Body of pancreas (tissue), 4 donors: ENCODE results near the gene AGK. TPM values are rescaled to one million over a fixed set of nuclear protein-coding genes. Genes with fewer than 3 reads are reported as not detected.

Experiments
- ATAC-seq: fragments of 150-250 bp; one replicate; pipeline ENCODE4 v1.9.1; 2016
- DNase-seq, 4 donors: peaks; one replicate each; pipeline ENCODE4 v3.0.0-alpha.2; 2019
- H3K27ac ChIP-seq, 4 donors: fragments of 200-600 bp; sonication (generic); 1 replicate in 3 of 4; 2 replicates in 1 of 4; pipeline versions ENCODE4 v1.5.1 to v1.6.1; 2016 to 2019; ENCODE audit warnings: mild to moderate bottlenecking in 1 of 4, mixed read lengths in 1 of 4, moderate library complexity in 1 of 4
- H3K27me3 ChIP-seq, 2 donors: fragments of 200-600 bp; sonication (generic); one replicate each; pipeline ENCODE4 v1.6.0; 2016; ENCODE audit warnings: mild to moderate bottlenecking in 1 of 2
- H3K36me3 ChIP-seq, 2 donors: fragments of 200-600 bp; sonication (generic); replicated peaks in 1 of 2; 2 replicates each; pipeline ENCODE4 v1.5.1; 2016; ENCODE audit warnings: low read depth in 2 of 2; ENCODE audit not compliant: insufficient read depth in 1 of 2
- H3K4me1 ChIP-seq: fragments of 200-600 bp; sonication (generic); one replicate; pipeline ENCODE4 v1.6.0; 2016
- H3K4me3 ChIP-seq, 2 donors: fragments of 200-600 bp; sonication (generic); 1 replicate in 1 of 2; 2 replicates in 1 of 2; pipeline ENCODE4 v1.5.1; 2016 to 2019
- H3K9me3 ChIP-seq, 3 donors: fragments of 200-600 bp; sonication (generic); 1 replicate in 2 of 3; 2 replicates in 1 of 3; pipeline ENCODE4 v1.5.1; 2016
- POLR2A ChIP-seq, 3 donors: fragments of 450-650 bp; IDR thresholded peaks; one replicate each; pipeline ENCODE4 v1.6.1; 2016; ENCODE audit warnings: antibody characterized with exemption in 3 of 3, mild to moderate bottlenecking in 2 of 3
- WGBS, 2 donors: methylation state at CpG; one replicate each; pipeline ENCODE4 v1.1.5; 2017; 5-methylcytosine and 5-hydroxymethylcytosine counted together
- intact Hi-C: fragments of 100-400 bp; cut with DNase I; formaldehyde crosslinking; loops from one replicate; pipeline ENCODE4 v1.15.1; 2023
- total RNA-seq, 2 donors: library from RNA; depleted of rRNA; stranded (reverse); fragments of >200 nt; gene quantifications; one replicate each; pipeline ENCODE4 v1.1.0, GENCODE V29; 2016
- TF ChIP-seq, protein P1 (sequence below), 7 experiments: fragments of 450-650 bp in 4 of 7; fragments of 200-600 bp in 3 of 7; sonication (generic) in 3 of 7; IDR thresholded peaks; one replicate each; pipeline ENCODE4 v1.5.1; 2016 to 2019; ENCODE audit warnings: antibody characterized with exemption in 7 of 7

The AGK gene
- total RNA-seq, 2 donors from 2014 or later, result 12.7 to 30.7 TPM

DNA sequence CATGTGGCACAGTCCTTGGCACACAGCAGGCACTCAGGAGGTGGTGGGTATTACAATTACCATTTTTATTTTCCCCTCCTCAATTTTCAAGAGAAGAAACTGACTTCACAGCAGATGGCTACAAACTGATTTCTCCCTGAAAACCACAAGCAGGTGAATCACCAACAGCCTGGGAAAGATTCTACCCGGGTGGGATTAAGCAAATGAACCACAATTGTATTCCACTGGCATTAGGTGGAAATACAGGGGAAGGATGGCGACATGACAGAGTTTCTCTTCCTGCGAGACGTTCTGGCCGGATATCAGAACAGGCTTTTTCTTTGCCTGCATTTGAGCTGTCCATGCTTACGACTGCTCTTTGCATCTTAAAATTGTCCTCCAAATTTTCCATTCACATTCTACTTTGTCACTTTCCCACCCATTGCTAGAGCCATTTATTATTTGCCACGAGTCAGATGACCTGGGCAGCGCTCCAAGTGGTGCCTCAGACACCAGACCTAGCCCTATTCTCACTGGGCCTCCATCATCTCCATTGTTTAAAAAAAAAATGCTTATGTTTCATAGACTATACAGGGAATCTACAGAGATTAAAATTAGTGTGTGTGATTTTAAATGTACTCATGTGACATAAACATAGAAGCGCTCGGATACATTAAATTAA is 146.1 kb downstream of the AGK start:
- Histone ChIP-seq H3K36me3 (no peaks in the 10 kb centered on the region), H3K4me3 (no peak overlapping the region), H3K27me3 (no peaks in the 10 kb centered on the region), H3K27ac (peak overlapping the region in 2 of 4 donors; percentile 19 to 43), H3K9me3 (no peaks in the 10 kb centered on the region), H3K4me1 (peaks cover 60% of the 10 kb centered on the region)
- TF ChIP-seq POLR2A (IDR thresholded peaks at IDR 0.05), result no peak
- TF ChIP-seq, protein P1, sequence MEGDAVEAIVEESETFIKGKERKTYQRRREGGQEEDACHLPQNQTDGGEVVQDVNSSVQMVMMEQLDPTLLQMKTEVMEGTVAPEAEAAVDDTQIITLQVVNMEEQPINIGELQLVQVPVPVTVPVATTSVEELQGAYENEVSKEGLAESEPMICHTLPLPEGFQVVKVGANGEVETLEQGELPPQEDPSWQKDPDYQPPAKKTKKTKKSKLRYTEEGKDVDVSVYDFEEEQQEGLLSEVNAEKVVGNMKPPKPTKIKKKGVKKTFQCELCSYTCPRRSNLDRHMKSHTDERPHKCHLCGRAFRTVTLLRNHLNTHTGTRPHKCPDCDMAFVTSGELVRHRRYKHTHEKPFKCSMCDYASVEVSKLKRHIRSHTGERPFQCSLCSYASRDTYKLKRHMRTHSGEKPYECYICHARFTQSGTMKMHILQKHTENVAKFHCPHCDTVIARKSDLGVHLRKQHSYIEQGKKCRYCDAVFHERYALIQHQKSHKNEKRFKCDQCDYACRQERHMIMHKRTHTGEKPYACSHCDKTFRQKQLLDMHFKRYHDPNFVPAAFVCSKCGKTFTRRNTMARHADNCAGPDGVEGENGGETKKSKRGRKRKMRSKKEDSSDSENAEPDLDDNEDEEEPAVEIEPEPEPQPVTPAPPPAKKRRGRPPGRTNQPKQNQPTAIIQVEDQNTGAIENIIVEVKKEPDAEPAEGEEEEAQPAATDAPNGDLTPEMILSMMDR (IDR thresholded peaks at IDR 0.05), result no peak
- 69 to 71% methylated on average over 10 of the region's 10 CpGs for WGBS, 2 donors
- intact Hi-C loops, result no loop called here
- peak in 2 of 4 donors; percentile 45 to 54 for DNase-seq
- no peak for ATAC-seq

DNA sequence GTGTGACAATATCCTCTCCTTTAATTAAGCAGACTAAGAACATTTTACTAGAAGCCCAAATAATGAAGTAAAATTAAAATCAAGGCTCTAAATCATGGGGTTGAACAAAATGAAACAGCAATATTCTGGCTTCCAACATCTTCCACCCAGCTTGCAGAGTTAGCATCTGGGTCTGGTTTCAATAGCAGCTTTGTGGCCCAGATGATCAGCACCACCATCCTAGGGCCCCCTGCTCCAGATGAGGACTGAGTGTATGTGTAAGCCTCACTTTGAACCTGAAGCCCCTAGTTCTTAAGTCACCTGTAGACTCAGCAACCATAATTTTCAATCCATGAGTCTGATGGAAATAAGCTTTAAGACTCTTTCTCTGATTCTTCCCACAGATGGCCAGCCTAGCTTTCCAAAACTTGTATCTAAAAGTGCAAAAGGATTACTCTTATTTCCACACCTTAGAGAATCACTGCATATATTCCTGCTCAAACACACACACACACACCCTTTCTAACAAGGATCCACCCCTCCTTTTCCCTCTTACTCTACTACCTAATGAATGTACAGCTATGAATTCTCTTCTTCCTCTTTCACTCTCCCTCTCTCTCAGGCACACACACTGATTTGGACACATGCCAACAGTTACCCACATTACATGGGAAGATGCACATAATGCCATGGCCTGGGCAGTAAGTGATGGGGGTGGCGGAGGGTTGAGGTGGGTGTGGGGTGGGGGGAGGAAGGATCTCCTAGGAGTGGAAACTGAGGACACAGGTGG is 147.2 kb downstream of the AGK start:
- ATAC-seq (no peak), DNase-seq (peak in 1 of 4 donors; percentile 14)
- TF ChIP-seq, protein P1 (IDR thresholded peaks at IDR 0.05), result no peak
- no peak for TF ChIP-seq POLR2A (IDR thresholded peaks at IDR 0.05)
- 85 to 89% methylated on average over 1 of the region's 1 CpG for WGBS, 2 donors
- H3K27ac ChIP-seq, result peak overlapping the region in 1 of 4 donors; percentile 2
- H3K27me3 ChIP-seq, result no peaks in the 10 kb centered on the region
- intact Hi-C loops, result no loop called here
- H3K9me3 ChIP-seq, result no peaks in the 10 kb centered on the region
- no peaks in the 10 kb centered on the region for H3K36me3 ChIP-seq
- peaks cover 68% of the 10 kb centered on the region for H3K4me1 ChIP-seq
- no peak overlapping the region for H3K4me3 ChIP-seq

DNA sequence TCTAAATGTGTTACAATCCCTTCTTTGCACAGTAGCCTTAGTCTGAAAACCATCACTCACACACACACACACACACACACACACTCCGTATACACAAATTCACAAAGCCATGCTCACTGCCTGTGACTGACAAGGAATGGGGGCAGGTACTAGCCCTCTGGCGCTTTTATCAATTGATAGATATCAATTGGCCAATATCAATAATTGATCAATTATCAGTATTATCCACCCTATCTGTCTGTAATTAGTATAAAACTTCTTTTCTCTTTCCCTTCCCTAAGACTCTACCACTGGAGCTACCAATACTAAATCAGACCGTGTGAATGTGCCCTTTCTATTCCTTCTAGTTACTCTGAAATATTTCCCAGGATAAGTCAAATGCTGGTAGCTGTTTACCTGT is 148.7 kb downstream of the AGK start:
- intact Hi-C loops, result no loop called here
- ATAC-seq (no peak), DNase-seq (no peak)
- WGBS, 2 donors, result 48% methylated on average over 3 of the region's 3 CpGs
- Histone ChIP-seq H3K27ac (no peak overlapping the region), H3K4me3 (no peak overlapping the region), H3K9me3 (no peaks in the 10 kb centered on the region), H3K27me3 (no peaks in the 10 kb centered on the region), H3K36me3 (no peaks in the 10 kb centered on the region), H3K4me1 (peaks cover 66% of the 10 kb centered on the region)
- TF ChIP-seq, protein P1 (IDR thresholded peaks at IDR 0.05), result no peak
- no peak for TF ChIP-seq POLR2A (IDR thresholded peaks at IDR 0.05)

DNA sequence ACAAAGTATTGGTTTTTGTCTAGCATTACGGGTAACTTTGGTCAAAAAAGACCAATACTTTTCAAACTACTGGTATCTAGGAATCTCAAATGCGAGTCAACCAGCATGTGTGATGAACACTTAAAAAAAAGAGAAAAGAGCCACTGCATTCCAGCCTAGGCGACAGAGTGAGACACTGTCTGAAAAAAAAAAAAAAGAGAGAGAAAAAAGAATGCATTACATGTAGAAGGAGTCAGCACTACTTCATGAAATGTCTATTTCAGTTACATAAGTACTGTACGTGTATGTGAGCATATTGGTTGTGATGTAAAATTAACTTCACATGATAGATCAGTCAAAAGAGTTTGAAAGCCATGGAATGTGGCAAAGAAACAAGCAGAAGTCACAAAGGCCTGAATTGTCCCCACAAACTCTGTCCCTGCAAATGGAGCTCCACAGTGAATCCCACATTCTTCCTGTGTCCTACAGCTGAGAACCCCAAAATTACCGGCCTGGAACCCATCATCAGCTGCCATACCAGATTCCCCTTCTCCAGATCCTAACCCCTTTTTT is 149.2 kb downstream of the AGK start:
- no peak for ATAC-seq
- no peaks in the 10 kb centered on the region for H3K27me3 ChIP-seq
- peak overlapping the region in 3 of 4 donors; percentile 80 to 87 (median 83) for H3K27ac ChIP-seq
- intact Hi-C loops, result no loop called here
- H3K4me1 ChIP-seq, result peaks cover 63% of the 10 kb centered on the region
- DNase-seq, result no peak
- WGBS, 2 donors, result 53 to 54% methylated on average over 5 of the region's 5 CpGs
- no peaks in the 10 kb centered on the region for H3K36me3 ChIP-seq
- no peak for TF ChIP-seq POLR2A (IDR thresholded peaks at IDR 0.05)
- TF ChIP-seq, protein P1 (IDR thresholded peaks at IDR 0.05), result no peak
- H3K9me3 ChIP-seq, result no peaks in the 10 kb centered on the region
- H3K4me3 ChIP-seq, result no peak overlapping the region
